GM18508 (cell line): Measurements from ENCODE around the gene DPY30.
"Not testable (repeated sequence)": the region's sequence is repeated elsewhere in the genome, so short reads cannot be mapped to it uniquely, and the experiment has no call there.

Experiments
- ATAC-seq: cut with Tn5 transposase; IDR thresholded peaks from one replicate; pipeline ENCODE4 v1.9.1; 2021; ENCODE audit warnings: moderate number of reproducible peaks; ENCODE audit not compliant: insufficient read depth, unreplicated experiment

DPY30 gene

DNA sequence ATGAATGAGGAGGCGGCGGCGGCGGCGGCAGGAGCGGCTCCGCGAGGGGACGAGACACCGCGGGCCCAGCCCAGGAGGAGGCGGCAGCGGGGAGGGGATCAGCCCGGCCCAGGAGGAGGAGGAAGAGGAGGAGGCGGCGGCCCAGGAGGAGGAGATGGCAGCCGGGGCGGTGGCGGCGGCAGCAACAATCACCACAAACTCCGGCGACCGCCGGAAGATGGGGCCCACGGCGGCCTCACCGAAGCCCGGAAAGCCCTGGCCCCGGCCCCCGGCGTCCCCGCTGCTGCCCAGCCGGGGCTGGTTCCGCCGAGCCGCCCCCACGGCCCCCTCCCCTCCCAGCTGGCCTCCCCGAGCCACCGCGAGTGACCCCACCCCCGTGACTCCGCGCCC is 29.3 kb downstream of the DPY30 start:
- ATAC-seq: not testable (repeated sequence)

- ATAC-seq: no peak
Observed at GRCh38 chr2:32009516-32010256, 29.9 kb downstream of the DPY30 start.

DNA sequence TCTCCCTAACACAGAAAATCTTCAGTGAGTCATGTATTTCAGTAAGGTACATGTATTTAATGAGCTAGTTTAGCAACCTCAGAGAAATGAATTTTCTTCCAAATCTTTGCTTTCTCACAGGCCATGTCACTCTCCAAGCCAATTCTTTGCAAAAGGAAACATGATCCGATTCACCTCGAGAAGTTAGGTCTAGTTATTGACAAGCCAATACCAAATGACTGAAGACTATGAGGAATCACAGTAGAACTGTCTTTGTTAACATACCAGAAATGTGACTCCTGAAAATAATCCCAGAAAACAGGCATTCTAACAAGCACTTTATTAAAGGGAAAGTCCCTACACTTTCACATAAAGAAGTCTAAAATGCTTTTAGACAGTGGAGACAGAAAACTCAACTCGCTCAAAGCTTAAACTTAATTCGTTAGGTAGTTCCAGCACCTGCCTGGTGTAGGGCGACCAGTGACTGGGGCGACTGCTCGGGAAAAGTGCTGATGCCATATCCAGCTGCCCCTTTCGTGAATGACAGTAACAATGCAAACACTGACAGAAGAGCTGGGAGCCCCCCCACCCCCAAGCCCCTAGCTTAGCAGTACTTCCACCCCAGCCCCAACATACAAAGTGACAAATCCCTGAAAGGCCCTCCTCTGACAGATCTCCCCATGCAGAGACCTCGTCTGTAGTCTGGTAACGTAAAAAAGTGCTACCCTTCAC is 30.6 kb downstream of the DPY30 start:
- ATAC-seq: no peak

DNA sequence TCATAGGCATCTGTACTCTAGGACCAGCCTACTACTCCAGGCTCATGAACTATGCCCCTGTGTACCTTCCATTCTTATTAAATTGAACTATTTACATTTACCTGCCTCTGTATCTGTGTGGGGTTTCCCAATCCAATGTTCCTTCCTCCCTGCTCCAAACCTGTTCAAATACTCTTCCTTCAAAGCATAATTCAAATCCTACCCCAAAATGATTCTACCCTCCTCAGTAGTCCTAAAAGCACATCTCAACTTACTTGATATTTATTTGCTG is 32.5 kb downstream of the DPY30 start:
- ATAC-seq: no peak

DNA sequence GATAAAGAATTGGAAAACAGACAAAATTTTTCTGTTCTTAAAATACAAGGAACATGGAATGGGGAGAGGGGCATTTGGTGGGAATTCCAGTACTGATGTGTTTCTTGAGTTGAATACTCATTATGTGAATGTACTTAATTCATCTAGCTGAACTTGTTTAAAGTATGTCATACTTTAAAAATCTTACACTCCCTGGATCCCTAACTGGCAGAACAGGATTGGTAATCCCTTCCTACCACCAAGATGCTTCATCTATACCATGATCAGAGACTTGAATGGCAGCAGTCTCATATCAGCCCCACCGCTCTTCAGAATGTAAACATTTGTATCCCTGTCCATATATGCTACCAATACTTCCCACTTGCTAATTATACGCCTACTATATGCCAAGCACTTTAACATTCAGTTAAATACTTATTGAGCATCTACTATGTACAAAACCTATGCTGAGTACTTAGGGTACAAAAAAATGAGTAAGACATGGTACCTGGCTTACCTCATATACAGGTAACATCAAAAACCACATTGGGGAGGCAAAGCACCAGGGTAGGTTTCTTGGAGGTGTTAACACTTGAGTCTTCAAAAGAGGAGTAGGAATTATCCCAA is 34.1 kb downstream of the DPY30 start:
- no peak for ATAC-seq

DNA sequence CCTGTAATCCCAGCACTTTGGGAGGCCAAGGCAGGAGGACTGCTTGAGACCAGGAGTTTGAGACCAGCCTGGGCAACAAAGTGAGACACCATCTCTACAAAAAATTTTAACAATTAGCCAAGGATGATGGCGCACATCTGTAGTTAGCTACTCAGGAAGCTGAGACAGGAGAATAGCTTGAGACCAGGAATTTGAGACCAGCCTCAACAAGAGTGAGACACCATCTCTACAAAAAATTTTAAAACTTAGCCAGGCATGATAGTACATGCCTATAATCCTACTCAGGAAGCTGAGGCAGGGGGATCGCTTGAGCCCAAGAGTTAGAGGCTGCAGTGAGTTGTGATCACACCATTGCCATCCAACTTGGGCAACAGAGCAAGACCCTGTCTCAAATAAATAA is 35.8 kb downstream of the DPY30 start:
- no peak for ATAC-seq

DNA sequence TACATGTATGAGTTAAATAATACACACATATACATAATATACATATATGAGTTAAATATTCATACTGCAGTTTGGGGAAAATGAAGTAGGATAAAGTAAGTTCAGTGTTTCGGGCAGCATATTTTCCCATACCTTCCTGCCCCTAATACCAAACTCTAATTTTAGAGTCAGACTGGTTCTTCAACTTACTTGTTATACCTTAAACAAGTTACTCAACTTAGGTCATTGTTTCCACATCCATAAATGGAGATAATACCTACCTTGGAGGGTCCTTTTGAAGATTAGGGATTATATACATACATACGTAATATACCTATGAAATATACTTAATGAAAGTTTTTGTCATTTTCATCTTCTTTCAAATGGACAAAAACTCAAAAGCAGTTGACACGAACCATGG is 37.2 kb downstream of the DPY30 start:
- no peak for ATAC-seq

GRCh38 chr2:31999438-31999837 is 40.2 kb downstream of the DPY30 start:
- ATAC-seq: no peak

- ATAC-seq: no peak
Observed at GRCh38 chr2:31998731-31999383, 40.7 kb downstream of the DPY30 start.

DNA sequence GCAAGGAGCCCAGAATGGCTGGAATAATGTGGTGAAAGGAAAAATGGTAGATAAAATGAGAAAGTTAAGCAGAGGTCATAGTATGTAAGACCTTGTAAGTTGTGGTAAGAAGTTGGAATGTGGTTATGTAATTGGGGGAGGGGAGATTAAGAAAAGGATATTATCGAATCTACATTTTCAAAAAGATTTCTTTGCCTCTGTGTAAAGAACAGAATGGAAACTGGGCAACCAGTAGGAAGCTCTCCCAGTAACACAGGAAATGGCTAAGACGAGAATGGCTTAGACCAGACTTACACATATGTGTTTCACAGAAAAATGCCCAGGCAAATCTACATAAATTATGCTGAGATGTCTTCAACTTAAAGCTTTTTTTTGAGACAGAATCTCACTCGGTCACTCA is 42.0 kb downstream of the DPY30 start:
- no peak for ATAC-seq

DNA sequence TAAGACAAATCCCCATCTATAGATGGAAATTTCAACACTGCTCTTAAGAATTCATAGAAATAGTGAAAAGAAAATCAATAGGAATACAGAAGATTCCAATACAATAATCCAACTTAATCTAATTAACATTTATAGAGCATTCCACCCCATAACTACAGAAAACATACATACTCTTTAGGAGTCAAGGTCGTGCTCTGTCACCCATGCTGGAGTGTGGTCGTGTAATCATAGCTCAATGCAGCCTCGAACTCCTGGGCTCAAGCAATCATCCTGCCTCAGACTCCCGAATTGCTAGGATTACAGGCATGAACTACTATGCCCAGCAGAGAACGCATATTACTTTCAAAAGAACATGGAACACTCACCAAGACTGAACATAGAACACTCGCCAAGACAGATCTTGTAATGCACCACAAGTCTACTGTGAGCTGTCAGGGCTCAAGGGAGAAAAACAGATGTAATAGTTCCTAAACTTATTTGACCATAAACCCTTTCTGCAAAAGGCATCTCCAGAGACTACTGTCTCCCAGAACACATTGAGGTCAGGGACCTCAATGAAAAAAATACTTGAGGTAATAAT is 42.9 kb downstream of the DPY30 start:
- ATAC-seq: no peak

DNA sequence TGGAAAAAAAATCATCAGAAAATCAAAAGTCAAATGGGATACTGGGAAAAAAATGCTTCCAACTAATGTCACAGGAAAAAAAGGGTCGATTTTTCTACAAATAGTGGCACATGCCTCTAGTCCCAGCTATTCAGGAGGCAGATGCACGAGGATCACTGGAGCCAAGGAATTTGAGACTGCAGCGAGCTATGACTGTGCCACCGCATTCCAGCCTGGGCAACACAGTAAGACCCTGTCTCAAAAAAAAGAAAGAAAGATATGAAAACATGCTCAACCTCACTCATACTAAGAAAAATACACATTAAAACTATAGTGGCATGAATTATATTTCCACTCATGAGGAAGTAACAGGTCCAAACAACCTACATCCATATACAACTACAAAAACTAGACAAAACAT is 46.7 kb downstream of the DPY30 start:
- no peak for ATAC-seq

DNA sequence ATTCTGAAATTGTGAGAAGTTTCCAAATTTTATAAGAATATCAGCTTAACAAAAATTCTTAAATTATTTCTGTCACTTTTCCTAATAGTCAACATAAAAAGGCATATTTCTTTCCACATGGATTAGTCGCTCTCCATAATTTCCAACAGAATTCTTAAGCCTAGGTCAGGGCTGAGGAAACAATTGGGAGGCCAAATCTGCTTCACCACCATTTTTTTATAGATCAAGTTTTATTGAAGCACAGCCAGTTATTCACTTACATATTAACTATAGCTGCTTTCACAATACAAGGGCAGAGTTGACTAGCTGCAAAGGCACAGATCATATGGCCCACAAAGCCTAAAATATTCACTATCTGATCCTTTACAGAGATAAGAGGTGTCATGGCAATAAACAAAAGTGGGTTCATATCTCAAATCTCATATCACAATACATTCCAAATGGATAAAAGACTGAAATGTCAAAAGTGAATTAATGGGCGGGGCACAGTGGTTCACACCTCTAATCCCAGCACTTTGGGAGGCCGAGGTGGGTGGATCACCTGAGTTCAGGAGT is 47.5 kb downstream of the DPY30 start:
- no peak for ATAC-seq

- no peak for ATAC-seq
Observed at GRCh38 chr2:31989946-31990345, 49.7 kb downstream of the DPY30 start.

DNA sequence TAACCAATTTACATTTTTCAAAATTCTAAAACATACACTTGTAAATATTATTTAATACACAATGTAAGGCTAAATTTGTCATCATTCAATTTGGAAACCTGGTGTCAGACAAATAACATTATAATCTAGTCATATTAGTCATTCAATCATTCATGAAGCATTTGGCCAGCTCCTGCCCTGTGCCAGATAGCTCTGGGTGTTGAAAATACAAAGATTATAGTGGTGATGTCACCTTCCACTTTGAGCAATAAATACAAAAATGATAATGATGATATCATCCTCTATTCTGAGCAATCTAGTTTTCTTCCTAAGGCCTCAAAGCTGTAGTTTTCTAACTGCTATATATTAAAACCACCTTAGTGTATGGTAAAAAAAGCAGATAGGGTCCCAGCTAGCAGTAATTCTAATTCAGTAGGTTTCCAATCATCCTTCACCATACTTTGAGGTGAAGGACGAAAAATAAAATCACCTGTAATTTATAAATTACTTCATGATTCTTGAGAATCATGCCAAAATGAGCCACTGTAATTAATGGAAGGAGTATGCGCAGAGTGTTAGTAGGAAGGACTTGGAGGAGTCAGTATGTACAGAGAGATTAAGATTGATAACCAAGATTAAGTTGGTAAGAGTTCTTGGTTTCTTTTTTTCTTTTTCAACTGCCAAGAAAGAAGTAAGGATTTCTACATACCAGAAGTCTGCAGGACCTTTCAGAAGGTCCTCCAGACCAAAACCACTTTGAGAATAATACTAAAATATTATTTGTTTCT is 52.0 kb downstream of the DPY30 start:
- ATAC-seq: no peak

DNA sequence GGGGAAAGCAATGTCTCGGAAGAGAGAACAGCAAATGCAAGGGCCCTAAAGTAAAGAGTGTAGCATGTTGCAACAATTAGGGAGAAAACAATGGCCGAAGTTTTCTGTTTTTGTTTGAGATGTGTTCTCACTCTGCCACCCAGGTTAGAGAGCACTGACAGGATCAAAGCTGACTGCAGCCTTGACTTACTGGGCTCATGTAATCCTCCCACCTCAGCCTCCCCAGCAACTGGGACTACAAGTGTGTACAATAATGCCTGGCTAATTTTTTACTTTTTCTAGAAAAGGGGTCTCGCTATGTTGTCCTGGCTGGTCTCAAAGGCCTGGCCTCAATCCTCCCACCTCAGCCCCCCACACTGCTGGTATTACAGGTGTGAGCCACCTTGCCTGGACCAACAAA is 52.7 kb downstream of the DPY30 start:
- ATAC-seq: no peak

GRCh38 chr2:31983762-31984467 is 55.7 kb downstream of the DPY30 start:
- ATAC-seq: no peak

- ATAC-seq: peak; percentile 99
Observed at GRCh38 chr2:31980674-31981356, 58.8 kb downstream of the DPY30 start.

- no peak for ATAC-seq
Observed at GRCh38 chr2:31979956-31980355, 59.6 kb downstream of the DPY30 start.
